IMR-90 (cell line): ENCODE measurements around the gene RPUSD2. TPM values are rescaled to one million over a fixed set of nuclear protein-coding genes. Genes with fewer than 3 reads are reported as not detected.

ENCODE experiments used
- ATAC-seq: fragments of 200-7000 bp; cut with Tn5 transposase; 2 replicates; pipeline ENCODE4 v1.9.1; 2020; ENCODE audit warnings: low read depth, mild to moderate bottlenecking, moderate library complexity
- BruUV-seq: library from RNA; stranded (reverse); fragments of 400-500 nt; replicated peaks from 2 replicates; lab custom pipeline; 2021; lab: Mats Ljungman, UMichigan
- CTCF ChIA-PET: fragments of 300-600 bp; formaldehyde crosslinking; extraction: SDS; loops from one replicate; lab custom pipeline; 2021; ENCODE audit warnings: antibody characterized with exemption; lab: Yijun Ruan, JAX
- POLR2A ChIA-PET: fragments of 300-600 bp; sonication (Branson Sonifier 250); formaldehyde crosslinking; loops from one replicate; lab custom pipeline; 2022; ENCODE audit warnings: antibody characterized with exemption; ENCODE audit not compliant: unreplicated experiment; lab: Charles Lee
- DNase-seq: peaks from one replicate; pipeline ENCODE4 v3.0.0; 2013
- H2AFZ ChIP-seq: replicated peaks from 2 replicates; pipeline ENCODE3; 2013; ENCODE audit warnings: low read length, mild to moderate bottlenecking; ENCODE audit not compliant: poor library complexity
- H2AK5ac ChIP-seq: 2 replicates; pipeline ENCODE4 v1.6.1; 2013; ENCODE audit warnings: low read depth, low read length, inconsistent platforms
- H2AK9ac ChIP-seq: replicated peaks from 2 replicates; pipeline ENCODE3; 2013; ENCODE audit warnings: mild to moderate bottlenecking, low read depth, low read length, moderate library complexity; ENCODE audit not compliant: poor library complexity
- H2BK120ac ChIP-seq: 2 replicates; pipeline ENCODE4 v1.6.1; 2013; ENCODE audit warnings: low read depth, low read length, inconsistent platforms
- H2BK15ac ChIP-seq: 3 replicates; pipeline ENCODE4 v1.6.1; 2013; ENCODE audit warnings: low read depth, low read length, inconsistent platforms
- H2BK20ac ChIP-seq: 2 replicates; pipeline ENCODE4 v1.6.1; 2013; ENCODE audit warnings: low read depth, mild to moderate bottlenecking, inconsistent platforms, low read length, moderate library complexity
- H2BK5ac ChIP-seq: 2 replicates; pipeline ENCODE4 v1.6.1; 2013; ENCODE audit warnings: mild to moderate bottlenecking, low read depth, low read length, inconsistent platforms; ENCODE audit not compliant: poor library complexity, severe bottlenecking
- H3K14ac ChIP-seq: replicated peaks from 2 replicates; pipeline ENCODE4 v1.6.1; 2013; ENCODE audit warnings: low read depth, low read length, inconsistent platforms
- H3K18ac ChIP-seq: 2 replicates; pipeline ENCODE4 v1.6.1; 2013; ENCODE audit warnings: low read depth, low read length, control low read depth
- H3K23ac ChIP-seq: 2 replicates; pipeline ENCODE4 v1.6.1; 2013; ENCODE audit warnings: low read depth, low read length, inconsistent platforms
- H3K27ac ChIP-seq: 2 replicates; pipeline ENCODE4 v1.5.1; 2013; ENCODE audit warnings: mild to moderate bottlenecking, control low read depth, low read length; ENCODE audit not compliant: insufficient read depth
- H3K27me3 ChIP-seq: 2 replicates; pipeline ENCODE4 v1.6.1; 2013; ENCODE audit warnings: low read length; ENCODE audit not compliant: control insufficient read depth, insufficient read depth
- H3K36me3 ChIP-seq: 2 replicates; pipeline ENCODE4 v1.6.1; 2013; ENCODE audit warnings: low read length, mixed read lengths; ENCODE audit not compliant: control insufficient read depth, insufficient read depth
- H3K4ac ChIP-seq: 2 replicates; pipeline ENCODE4 v1.6.1; 2013; ENCODE audit warnings: low read depth, low read length, inconsistent platforms
- H3K4me1 ChIP-seq: 2 replicates; pipeline ENCODE4 v1.6.1; 2013; ENCODE audit warnings: low read length, mixed read lengths; ENCODE audit not compliant: control insufficient read depth, insufficient read depth
- H3K4me2 ChIP-seq: 2 replicates; pipeline ENCODE4 v1.6.1; 2013; ENCODE audit warnings: low read depth, mild to moderate bottlenecking, control low read depth, low read length, moderate library complexity
- H3K4me3 ChIP-seq: 2 replicates; pipeline ENCODE4 v1.5.1; 2013; ENCODE audit warnings: low read depth, mild to moderate bottlenecking, control low read depth, low read length, moderate library complexity; ENCODE audit not compliant: insufficient read depth
- H3K56ac ChIP-seq: 2 replicates; pipeline ENCODE4 v1.6.1; 2013; ENCODE audit warnings: low read length, inconsistent platforms; ENCODE audit not compliant: insufficient read depth; ENCODE audit errors: extremely low read depth
- H3K79me1 ChIP-seq, 2 experiments: 2 replicates each; pipeline ENCODE4 v1.6.1; 2013; ENCODE audit warnings: low read length in 2 of 2, inconsistent platforms in 1 of 2, low read depth in 1 of 2
- H3K9ac ChIP-seq: 2 replicates; pipeline ENCODE4 v1.6.1; 2013; ENCODE audit warnings: low read depth, low read length, control low read depth
- H3K9me1 ChIP-seq: 2 replicates; pipeline ENCODE4 v1.6.1; 2013; ENCODE audit warnings: low read length, inconsistent platforms; ENCODE audit not compliant: insufficient read depth
- H3K9me3 ChIP-seq: 2 replicates; pipeline ENCODE4 v1.6.1; 2013; ENCODE audit warnings: low read length; ENCODE audit not compliant: control insufficient read depth, insufficient read depth
- H4K20me1 ChIP-seq: 2 replicates; pipeline ENCODE4 v1.6.1; 2013; ENCODE audit warnings: low read length, inconsistent platforms; ENCODE audit not compliant: insufficient read depth
- H4K5ac ChIP-seq: 2 replicates; pipeline ENCODE4 v1.6.1; 2013; ENCODE audit warnings: mild to moderate bottlenecking, low read depth, low read length, control low read depth
- H4K8ac ChIP-seq, 2 experiments: 2 replicates each; pipeline ENCODE4 v1.6.1; 2013; ENCODE audit warnings: low read depth in 2 of 2, low read length in 2 of 2, control low read depth in 1 of 2, inconsistent platforms in 1 of 2
- H4K91ac ChIP-seq: 2 replicates; pipeline ENCODE4 v1.6.1; 2013; ENCODE audit warnings: low read depth, low read length, inconsistent platforms; ENCODE audit not compliant: insufficient read depth
- BHLHE40 ChIP-seq: fragments of 150-350 bp; IDR thresholded peaks from 2 replicates; pipeline ENCODE4 v1.6.1; 2016; ENCODE audit warnings: mild to moderate bottlenecking, low read depth, low read length
- CEBPB ChIP-seq: IDR thresholded peaks from 2 replicates; pipeline ENCODE4 v1.6.1; 2012; ENCODE audit warnings: low read depth, low read length, improper control_type of control experiment
- CHD1 ChIP-seq: IDR thresholded peaks from 2 replicates; pipeline ENCODE4 v1.6.1; 2012; ENCODE audit warnings: low read depth, low read length, improper control_type of control experiment
- CTCF ChIP-seq: conservative IDR thresholded peaks from 2 replicates; pipeline ENCODE4 v1.5.1; 2012; ENCODE audit warnings: mild to moderate bottlenecking, low read depth, low read length, improper control_type of control experiment
- FOS ChIP-seq: fragments of 150-350 bp; IDR thresholded peaks from 2 replicates; pipeline ENCODE4 v1.6.1; 2016; ENCODE audit warnings: low read depth, low read length
- MAFK ChIP-seq: IDR thresholded peaks from 2 replicates; pipeline ENCODE4 v1.6.1; 2012; ENCODE audit warnings: low read depth, low read length, improper control_type of control experiment
- MAZ ChIP-seq: IDR thresholded peaks from 2 replicates; pipeline ENCODE4 v1.6.1; 2012; ENCODE audit warnings: low read depth, mild to moderate bottlenecking, low read length, improper control_type of control experiment, moderate library complexity, borderline replicate concordance
- MXI1 ChIP-seq: IDR thresholded peaks from 2 replicates; pipeline ENCODE4 v1.6.1; 2012; ENCODE audit warnings: low read depth, mild to moderate bottlenecking, low read length, moderate library complexity, borderline replicate concordance
- NFE2L2 ChIP-seq: fragments of 150-350 bp; IDR thresholded peaks from 2 replicates; pipeline ENCODE4 v1.6.1; 2016; ENCODE audit warnings: low read depth, mild to moderate bottlenecking, low read length
- POLR2A ChIP-seq: IDR thresholded peaks from 2 replicates; pipeline ENCODE4 v1.6.1; 2012; ENCODE audit warnings: mild to moderate bottlenecking, low read depth, low read length
- RAD21 ChIP-seq: IDR thresholded peaks from 2 replicates; pipeline ENCODE4 v1.6.1; 2012; ENCODE audit warnings: low read length, improper control_type of control experiment
- RCOR1 ChIP-seq: IDR thresholded peaks from 2 replicates; pipeline ENCODE4 v1.6.1; 2012; ENCODE audit warnings: mild to moderate bottlenecking, low read length, improper control_type of control experiment; ENCODE audit not compliant: insufficient replicate concordance
- RFX5 ChIP-seq: IDR thresholded peaks from 2 replicates; pipeline ENCODE4 v1.8.0; 2012; ENCODE audit warnings: low read depth, mild to moderate bottlenecking, low read length, moderate library complexity
- SMC3 ChIP-seq: fragments of 150-350 bp; IDR thresholded peaks from 2 replicates; pipeline ENCODE4 v1.6.1; 2016; ENCODE audit warnings: low read depth, mild to moderate bottlenecking, antibody characterized with exemption, low read length, moderate library complexity
- USF2 ChIP-seq: fragments of 150-350 bp; IDR thresholded peaks from 2 replicates; pipeline ENCODE4 v1.6.1; 2017; ENCODE audit warnings: mild to moderate bottlenecking, antibody characterized with exemption, low read length, low read depth
- WGBS, 2 experiments: methylation state at CpG; one replicate each; pipeline versions ENCODE4 v1.1.5 to v1.1.7; 2013; ENCODE audit warnings: missing lambda C conversion rate in 2 of 2; ENCODE audit not compliant: insufficient read length in 1 of 2; ENCODE audit errors: extremely low coverage in 2 of 2; 5-methylcytosine and 5-hydroxymethylcytosine counted together
- dilution Hi-C: fragments of 300-500 bp; cut with HindIII; formaldehyde crosslinking; loops from one replicate; pipeline ENCODE4 v1.14.3; 2018; ENCODE audit warnings: low sequenced_read_pairs; ENCODE audit not compliant: unreplicated experiment
- in situ Hi-C: fragments of 300-500 bp; cut with MboI; formaldehyde crosslinking; loops from 3 replicates; pipeline ENCODE4 v1.14.3; 2019; ENCODE audit warnings: low sequenced_read_pairs, inconsistent platforms, mixed read lengths
- intact Hi-C: fragments of 100-400 bp; cut with micrococcal nuclease; formaldehyde crosslinking; loops from 2 replicates; pipeline ENCODE4 v1.10.0; 2022
- polyA plus RNA-seq, 3 experiments: library from polyadenylated mRNA; depleted of rRNA; stranded (reverse); fragments of >200 nt; gene quantifications; 2 replicates each; pipeline ENCODE4 v1.2.3, GENCODE V29; 2012; ENCODE audit warnings: low replicate concordance in 1 of 3
- total RNA-seq: library from RNA; depleted of rRNA; stranded (reverse); fragments of >200 nt; gene quantifications from 2 replicates; pipeline ENCODE4 v1.2.3, GENCODE V29; 2012
- TF ChIP-seq, protein P1 (sequence below): fragments of 150-350 bp; IDR thresholded peaks from 2 replicates; pipeline ENCODE4 v1.6.1; 2016; ENCODE audit warnings: low read depth, mild to moderate bottlenecking, low read length, moderate library complexity, borderline replicate concordance

RPUSD2 gene
- total and polyA plus RNA-seq, 2 of the 4 experiments (the other 2 are of a cell fraction), result 7.4 to 13.4 TPM

GRCh38 chr15:40595219-40595618 is 26.1 kb downstream of the RPUSD2 start:
- Histone ChIP-seq H2AFZ (no peak overlapping the region), H3K56ac (no peak overlapping the region), H3K4me1 (no peaks in the 10 kb centered on the region), H3K4ac (no peak overlapping the region), H2AK5ac (no peak overlapping the region), H3K14ac (peak overlapping the region; percentile 65; the same call in 1 of the 2 replicates), H2BK5ac (no peak overlapping the region), H3K4me2 (peak overlapping the region; percentile 31), H4K5ac (no peak overlapping the region), H3K18ac (no peak overlapping the region), H2BK120ac (no peak overlapping the region), H3K4me3 (peak overlapping the region; percentile 52), H2BK15ac (no peak overlapping the region), H4K91ac (no peak overlapping the region), H3K27ac (no peak overlapping the region), H3K9me1 (no peaks in the 10 kb centered on the region), H3K9ac (peak overlapping the region; percentile 56; the same call in 1 of the 2 replicates), H3K36me3 (no peaks in the 10 kb centered on the region), H4K20me1 (no peaks in the 10 kb centered on the region), H2BK20ac (no peak overlapping the region), H3K27me3 (no peaks in the 10 kb centered on the region), H2AK9ac (no peak overlapping the region), H3K9me3 (no peaks in the 10 kb centered on the region), H3K79me1 (peaks cover 7 to 32% of the 10 kb centered on the region in 2 experiments; a peak in 3 of 4 replicates), H4K8ac (no peak overlapping the region), H3K23ac (peak overlapping the region; percentile 99)
- no peak for ATAC-seq
- no TSS peak for BruUV-seq
- in situ Hi-C loops (no loop called here), dilution Hi-C loops (no loop called here), intact Hi-C loops (loop anchor here (2.0 kb wide), 1 partner anchor 100 kb away; the partner anchor contains the start of gene RAD51)
- ChIA-PET CTCF (interaction anchor here (0.5 kb wide), 1 partner anchor 818 kb away, joined by 3 read pairs; no protein-coding TSS in a partner anchor), POLR2A (no interaction called here)
- TF ChIP-seq CEBPB, result no peak
- TF ChIP-seq RCOR1, result no peak
- no peak for TF ChIP-seq SMC3
- no peak for TF ChIP-seq USF2
- TF ChIP-seq POLR2A, result no peak
- TF ChIP-seq MAZ, result no peak
- TF ChIP-seq MXI1, result no peak
- no peak for TF ChIP-seq RFX5
- no peak for TF ChIP-seq CTCF
- no peak for TF ChIP-seq BHLHE40
- TF ChIP-seq, protein P1, sequence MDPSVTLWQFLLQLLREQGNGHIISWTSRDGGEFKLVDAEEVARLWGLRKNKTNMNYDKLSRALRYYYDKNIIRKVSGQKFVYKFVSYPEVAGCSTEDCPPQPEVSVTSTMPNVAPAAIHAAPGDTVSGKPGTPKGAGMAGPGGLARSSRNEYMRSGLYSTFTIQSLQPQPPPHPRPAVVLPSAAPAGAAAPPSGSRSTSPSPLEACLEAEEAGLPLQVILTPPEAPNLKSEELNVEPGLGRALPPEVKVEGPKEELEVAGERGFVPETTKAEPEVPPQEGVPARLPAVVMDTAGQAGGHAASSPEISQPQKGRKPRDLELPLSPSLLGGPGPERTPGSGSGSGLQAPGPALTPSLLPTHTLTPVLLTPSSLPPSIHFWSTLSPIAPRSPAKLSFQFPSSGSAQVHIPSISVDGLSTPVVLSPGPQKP, result no peak
- TF ChIP-seq FOS, result no peak
- no peak for TF ChIP-seq CHD1
- TF ChIP-seq MAFK, result no peak
- no peak for TF ChIP-seq NFE2L2
- TF ChIP-seq RAD21, result no peak
- 0 to 100% methylated on average over 2 to 3 of the region's 5 CpGs for WGBS, 2 experiments
- no peak for DNase-seq
